ENCODE measurements around the gene ZC3H12D. TPM values are rescaled to one million over a fixed set of nuclear protein-coding genes. Genes with fewer than 3 reads are reported as not detected.
"Not testable (repeated sequence)": the region's sequence is repeated elsewhere in the genome, so short reads cannot be mapped to it uniquely, and the experiment has no call there.

ZC3H12D gene
- total and polyA plus RNA-seq, 7 donors = 0.17 to 0.41 (median 0.26) TPM

- Histone ChIP-seq H3K27me3 (ENCODE audit: insufficient read depth in 3 of 3, low read length in 2 of 3) (no peaks in the 10 kb centered on the region), H3K27ac (no peak overlapping the region), H3K36me3 (ENCODE audit: insufficient read depth in 1 of 2, low read depth in 1 of 2) (peaks cover 0 to 20% of the 10 kb centered on the region in 2 donors), H3K4me1 (peaks cover 9% of the 10 kb centered on the region), H3K4me3 (no peak overlapping the region), H3K9me3 (no peaks in the 10 kb centered on the region)
- ATAC-seq (no peak), DNase-seq (no peak)
- TF ChIP-seq, protein P1, sequence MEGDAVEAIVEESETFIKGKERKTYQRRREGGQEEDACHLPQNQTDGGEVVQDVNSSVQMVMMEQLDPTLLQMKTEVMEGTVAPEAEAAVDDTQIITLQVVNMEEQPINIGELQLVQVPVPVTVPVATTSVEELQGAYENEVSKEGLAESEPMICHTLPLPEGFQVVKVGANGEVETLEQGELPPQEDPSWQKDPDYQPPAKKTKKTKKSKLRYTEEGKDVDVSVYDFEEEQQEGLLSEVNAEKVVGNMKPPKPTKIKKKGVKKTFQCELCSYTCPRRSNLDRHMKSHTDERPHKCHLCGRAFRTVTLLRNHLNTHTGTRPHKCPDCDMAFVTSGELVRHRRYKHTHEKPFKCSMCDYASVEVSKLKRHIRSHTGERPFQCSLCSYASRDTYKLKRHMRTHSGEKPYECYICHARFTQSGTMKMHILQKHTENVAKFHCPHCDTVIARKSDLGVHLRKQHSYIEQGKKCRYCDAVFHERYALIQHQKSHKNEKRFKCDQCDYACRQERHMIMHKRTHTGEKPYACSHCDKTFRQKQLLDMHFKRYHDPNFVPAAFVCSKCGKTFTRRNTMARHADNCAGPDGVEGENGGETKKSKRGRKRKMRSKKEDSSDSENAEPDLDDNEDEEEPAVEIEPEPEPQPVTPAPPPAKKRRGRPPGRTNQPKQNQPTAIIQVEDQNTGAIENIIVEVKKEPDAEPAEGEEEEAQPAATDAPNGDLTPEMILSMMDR (IDR thresholded peaks at IDR 0.05) = no peak
- intact Hi-C loops (cut with DNase I) = no loop called here
- 83 to 100% (median 91%) methylated on average over 1 of the region's 1 CpG for WGBS, 3 donors
These were observed 16.4 kb upstream of the ZC3H12D start for GRCh38 chr6:149501201-149501600.

DNA sequence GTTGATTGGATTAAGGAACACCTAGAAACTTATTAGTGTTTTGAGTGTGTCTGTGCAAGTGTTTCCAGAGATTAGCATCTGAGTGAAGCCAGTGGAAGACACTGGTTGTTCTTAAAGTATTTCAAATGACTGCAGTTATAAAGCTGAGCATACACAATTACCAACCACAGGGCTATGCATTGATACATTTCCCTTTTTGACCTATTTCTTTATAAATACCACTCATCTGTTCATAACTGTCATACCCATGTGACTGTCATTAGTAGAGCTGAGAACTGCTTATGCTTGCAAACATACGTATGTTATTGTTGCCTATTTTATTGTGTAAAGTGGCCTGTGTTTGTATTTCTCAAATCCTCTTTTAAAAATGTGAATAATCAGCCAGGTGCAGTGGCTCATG, 15.3 kb upstream of the ZC3H12D start:
- H3K27ac ChIP-seq = peak overlapping the region; percentile 12
- TF ChIP-seq, protein P1 (IDR thresholded peaks at IDR 0.05) = no peak
- H3K4me1 ChIP-seq = peaks cover 9% of the 10 kb centered on the region
- H3K36me3 ChIP-seq (ENCODE audit: insufficient read depth in 1 of 2, low read depth in 1 of 2) = peaks cover 0 to 9% of the 10 kb centered on the region in 2 donors
- no peaks in the 10 kb centered on the region for H3K27me3 ChIP-seq (ENCODE audit: insufficient read depth in 3 of 3, low read length in 2 of 3)
- H3K4me3 ChIP-seq = no peak overlapping the region
- DNase-seq = no peak
- intact Hi-C loops (cut with DNase I) = no loop called here
- 78 to 95% (median 84%) methylated on average over 1 of the region's 1 CpG for WGBS, 3 donors
- H3K9me3 ChIP-seq = no peaks in the 10 kb centered on the region
- no peak for ATAC-seq

DNA sequence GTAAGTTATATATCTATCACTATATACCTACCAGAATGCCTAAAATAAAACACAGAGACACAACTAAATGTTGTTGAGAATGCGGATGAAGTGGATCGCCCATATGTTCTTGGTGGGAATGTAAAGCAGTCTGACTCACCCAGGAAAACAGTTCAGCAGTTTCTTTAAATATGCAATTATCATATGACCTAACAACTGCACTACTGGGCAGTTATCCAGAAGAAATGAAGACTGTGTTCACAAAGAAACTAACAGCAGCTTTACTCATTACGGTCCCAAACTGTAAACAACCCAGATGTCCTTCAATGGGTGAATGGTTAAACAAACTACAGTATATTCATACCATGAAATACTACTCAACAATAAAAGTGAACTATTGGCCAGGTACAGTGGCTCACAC, 14.3 kb upstream of the ZC3H12D start:
- Histone ChIP-seq H3K27me3 (ENCODE audit: insufficient read depth in 3 of 3, low read length in 2 of 3) (no peaks in the 10 kb centered on the region), H3K9me3 (no peaks in the 10 kb centered on the region), H3K4me1 (peaks cover 9% of the 10 kb centered on the region), H3K36me3 (ENCODE audit: insufficient read depth in 1 of 2, low read depth in 1 of 2) (no peaks in the 10 kb centered on the region), H3K27ac (peak overlapping the region; percentile 56), H3K4me3 (no peak overlapping the region)
- ATAC-seq = peak; percentile 42 to 78 (median 70)
- DNase-seq = no peak
- intact Hi-C loops (cut with DNase I) = no loop called here
- TF ChIP-seq, protein P1 (IDR thresholded peaks at IDR 0.05) = no peak
- 23 to 39% (median 30%) methylated on average over 3 of the region's 3 CpGs for WGBS, 3 donors

DNA sequence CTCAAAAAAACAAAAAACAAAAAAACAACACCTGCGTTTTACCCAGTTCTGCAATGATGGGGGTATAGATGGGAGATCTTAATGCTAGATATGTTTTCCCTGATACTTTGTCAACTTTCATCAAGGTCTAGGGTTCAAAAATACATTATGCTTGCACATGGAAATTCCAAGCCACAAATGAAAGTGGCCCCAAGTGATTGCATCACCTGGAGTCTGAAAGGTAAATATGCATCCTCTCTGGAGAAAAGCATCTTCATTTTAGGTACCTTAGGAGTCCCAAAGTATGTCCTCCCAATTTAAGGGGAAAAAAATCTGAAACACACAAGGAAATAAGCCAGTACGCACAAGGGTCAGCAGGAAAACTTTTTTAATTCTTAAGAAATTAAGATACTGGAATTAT, 12.6 kb upstream of the ZC3H12D start:
- intact Hi-C loops (cut with DNase I) = no loop called here
- ATAC-seq (no peak), DNase-seq (no peak)
- Histone ChIP-seq H3K9me3 (no peaks in the 10 kb centered on the region), H3K4me3 (no peak overlapping the region), H3K27ac (no peak overlapping the region), H3K27me3 (ENCODE audit: insufficient read depth in 3 of 3, low read length in 2 of 3) (no peaks in the 10 kb centered on the region), H3K36me3 (ENCODE audit: insufficient read depth in 1 of 2, low read depth in 1 of 2) (no peaks in the 10 kb centered on the region), H3K4me1 (peaks cover 9% of the 10 kb centered on the region)
- TF ChIP-seq, protein P1 (IDR thresholded peaks at IDR 0.05) = no peak
- WGBS, 3 donors = 98 to 100% (median 99%) methylated on average over 2 of the region's 2 CpGs

DNA sequence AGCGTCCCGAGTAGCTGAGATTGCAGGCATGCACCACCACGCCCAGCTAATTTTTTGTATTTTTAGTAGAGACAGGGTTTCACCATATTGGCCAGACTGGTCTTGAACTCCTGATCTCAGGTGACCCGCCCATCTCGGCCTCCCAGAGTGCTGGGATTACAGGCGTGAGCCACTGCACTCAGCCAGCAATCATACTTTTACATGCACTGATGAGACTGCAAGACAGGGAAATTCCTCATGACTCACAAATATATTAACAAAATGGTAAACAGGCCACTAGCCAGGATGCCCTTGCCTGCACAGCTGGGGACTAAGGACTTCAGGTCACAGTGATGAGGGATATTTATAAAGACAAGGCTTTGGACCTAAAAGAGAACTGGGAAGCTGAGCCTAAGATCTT, 11.8 kb upstream of the ZC3H12D start:
- DNase-seq; H3K27ac ChIP-seq; H3K9me3 ChIP-seq; H3K4me1 ChIP-seq; H3K4me3 ChIP-seq; H3K27me3 ChIP-seq (ENCODE audit: insufficient read depth in 3 of 3, low read length in 2 of 3); intact Hi-C loops (cut with DNase I); ATAC-seq; H3K36me3 ChIP-seq (ENCODE audit: insufficient read depth in 1 of 2, low read depth in 1 of 2): not testable (repeated sequence)
- 87 to 89% (median 88%) methylated on average over 6 of the region's 6 CpGs for WGBS, 3 donors

DNA sequence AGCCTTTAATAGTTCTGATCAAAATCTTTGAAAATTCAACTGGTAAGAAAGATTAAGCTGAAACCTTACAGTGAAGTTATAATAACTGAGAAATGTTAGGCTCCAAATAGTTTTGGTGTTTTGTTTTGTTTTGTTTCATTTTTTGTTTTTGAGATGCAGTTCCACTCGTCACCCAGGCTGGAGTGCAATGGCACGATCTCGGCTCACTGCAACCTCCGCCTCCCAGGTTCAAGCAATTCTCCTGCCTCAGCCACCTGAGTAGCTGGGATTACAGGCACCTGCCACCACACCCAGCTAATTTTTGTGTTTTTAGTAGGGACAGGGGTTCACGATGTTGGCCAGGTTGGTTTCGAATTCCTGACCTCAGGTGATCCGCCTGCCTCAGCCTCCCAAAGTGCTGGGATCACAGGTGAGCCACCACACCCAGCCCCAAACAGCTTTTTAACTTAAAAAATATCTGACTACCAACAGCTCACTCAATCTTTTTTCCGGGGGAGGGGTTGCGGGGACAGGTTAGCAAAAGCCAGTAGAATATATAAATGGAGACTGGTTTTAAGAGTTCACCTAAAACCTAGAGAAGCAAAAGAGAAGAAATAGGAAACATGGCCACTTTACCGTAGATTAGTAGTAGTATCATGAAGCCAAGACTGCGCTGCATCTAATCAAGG, 10.7 kb upstream of the ZC3H12D start:
- intact Hi-C loops (cut with DNase I); DNase-seq; H3K27me3 ChIP-seq (ENCODE audit: insufficient read depth in 3 of 3, low read length in 2 of 3); H3K27ac ChIP-seq; H3K36me3 ChIP-seq (ENCODE audit: insufficient read depth in 1 of 2, low read depth in 1 of 2); H3K4me3 ChIP-seq; H3K9me3 ChIP-seq; ATAC-seq; H3K4me1 ChIP-seq: not testable (repeated sequence)
- WGBS, 3 donors = 77 to 94% (median 91%) methylated on average over 11 of the region's 11 CpGs

DNA sequence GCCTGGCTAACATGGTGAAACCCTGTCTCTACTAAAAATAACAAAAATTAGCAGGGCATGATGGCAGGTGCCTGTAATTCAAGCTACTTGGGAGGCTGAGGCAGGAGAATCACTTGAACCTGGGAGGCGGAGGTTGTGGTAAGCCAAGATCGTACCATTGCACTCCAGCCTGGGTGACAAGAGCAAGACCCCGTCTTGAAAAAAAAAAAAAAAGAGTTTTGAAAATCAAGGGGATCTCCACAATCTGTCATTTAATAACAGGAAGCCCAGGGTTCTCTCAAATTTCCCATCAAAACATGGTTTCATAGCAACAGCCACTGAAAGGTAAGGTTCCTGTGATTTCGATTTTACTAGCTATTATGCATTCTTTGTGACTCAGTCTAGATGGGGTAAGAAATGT, 10.0 kb upstream of the ZC3H12D start:
- intact Hi-C loops (cut with DNase I); H3K9me3 ChIP-seq; H3K4me1 ChIP-seq; H3K27ac ChIP-seq; H3K4me3 ChIP-seq; ATAC-seq; DNase-seq; H3K36me3 ChIP-seq (ENCODE audit: insufficient read depth in 1 of 2, low read depth in 1 of 2); H3K27me3 ChIP-seq (ENCODE audit: insufficient read depth in 3 of 3, low read length in 2 of 3): not testable (repeated sequence)
- 81 to 90% (median 87%) methylated on average over 4 of the region's 4 CpGs for WGBS, 3 donors

Measured in psoas muscle (tissue), 8 donors.